DMS53 treated with DMSO at 0.1 percent for 48 hours (cell line): ENCODE data around the gene SLC22A3.

Experiments used
- DNase-seq: peaks from one replicate; lab custom pipeline; 2025; ENCODE audit not compliant: unreplicated experiment; lab: John Stamatoyannopoulos, UW

The SLC22A3 gene

GRCh38 chr6:160487116-160487515 is 138.9 kb downstream of the SLC22A3 start:
- DNase-seq: no peak

DNA sequence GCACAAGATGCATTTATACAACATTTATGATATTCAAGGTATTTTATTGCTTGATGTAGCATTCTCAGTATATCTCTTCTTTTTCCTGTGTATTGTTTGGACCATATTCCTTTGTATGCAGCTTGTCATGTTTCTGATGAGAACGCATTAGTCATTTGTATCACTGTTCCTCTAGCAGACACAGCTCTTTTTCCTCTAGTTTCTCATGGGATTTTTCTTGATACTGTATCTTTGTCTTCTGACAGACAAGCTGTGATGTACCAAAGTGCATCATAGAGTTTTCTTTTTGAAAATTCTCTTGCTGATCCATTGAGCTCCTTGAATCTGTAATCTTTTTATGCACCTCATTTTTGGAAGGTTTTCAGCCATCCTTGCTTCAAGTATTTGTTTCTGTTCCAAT is 140.9 kb downstream of the SLC22A3 start:
- no peak for DNase-seq

- no peak for DNase-seq
Observed at GRCh38 chr6:160494576-160494975, 146.4 kb downstream of the SLC22A3 start.

- no peak for DNase-seq
Observed at GRCh38 chr6:160500639-160501038, 152.5 kb downstream of the SLC22A3 start.
